Astrocyte (in vitro differentiated cells and primary cell): ENCODE results near the gene KRTAP10-1. TPM values are rescaled to one million over a fixed set of nuclear protein-coding genes. Genes with fewer than 3 reads are reported as not detected.

Experiments
- DNase-seq: peaks from one replicate; pipeline ENCODE4 v3.0.0-alpha.2; 2010; ENCODE audit warnings: low read depth
- FAIRE-seq: peaks from 2 replicates; lab custom pipeline; 2011; peaks lifted over from hg19 to GRCh38; lab: Jason Lieb, UNC
- H2AFZ ChIP-seq: 2 replicates; pipeline ENCODE4 v1.6.0; 2012; ENCODE audit warnings: low read depth, low read length, inconsistent platforms
- H3K27ac ChIP-seq: 2 replicates; pipeline ENCODE4 v1.5.1; 2011; ENCODE audit warnings: low read depth, low read length, inconsistent platforms
- H3K27me3 ChIP-seq: 2 replicates; pipeline ENCODE4 v1.6.0; 2011; ENCODE audit warnings: low read length, inconsistent platforms; ENCODE audit not compliant: insufficient read depth
- H3K36me3 ChIP-seq: 2 replicates; pipeline ENCODE4 v1.5.1; 2011; ENCODE audit warnings: low read length, inconsistent platforms; ENCODE audit not compliant: insufficient read depth
- H3K4me1 ChIP-seq: 2 replicates; pipeline ENCODE4 v1.5.1; 2011; ENCODE audit warnings: low read length, inconsistent platforms; ENCODE audit not compliant: insufficient read depth
- H3K4me2 ChIP-seq: 2 replicates; pipeline ENCODE4 v1.6.0; 2012; ENCODE audit warnings: low read length, inconsistent platforms
- H3K4me3 ChIP-seq: 2 replicates; pipeline ENCODE4 v1.5.1; 2011; ENCODE audit warnings: low read depth, mild to moderate bottlenecking, low read length, inconsistent platforms; ENCODE audit not compliant: insufficient read depth
- H3K79me2 ChIP-seq: 2 replicates; pipeline ENCODE4 v1.6.0; 2012; ENCODE audit warnings: mild to moderate bottlenecking, low read length, inconsistent platforms; ENCODE audit not compliant: insufficient read depth
- H3K9ac ChIP-seq: 2 replicates; pipeline ENCODE4 v1.6.0; 2012; ENCODE audit warnings: mild to moderate bottlenecking, low read length, inconsistent platforms
- H3K9me3 ChIP-seq: 2 replicates; pipeline ENCODE4 v1.5.1; 2012; ENCODE audit warnings: low read depth, mild to moderate bottlenecking, low read length, inconsistent platforms; ENCODE audit not compliant: insufficient read depth
- H4K20me1 ChIP-seq: 2 replicates; pipeline ENCODE4 v1.6.0; 2012; ENCODE audit warnings: low read length, inconsistent platforms; ENCODE audit not compliant: insufficient read depth
- H3K27ac Mint-ChIP-seq: one replicate; pipeline ENCODE4 v1.8.0; 2021; ENCODE audit warnings: mild to moderate bottlenecking, mixed read lengths; ENCODE audit not compliant: unreplicated experiment
- H3K27me3 Mint-ChIP-seq: one replicate; pipeline ENCODE4 v1.8.0; 2021; ENCODE audit warnings: low read depth, mixed read lengths; ENCODE audit not compliant: unreplicated experiment
- H3K36me3 Mint-ChIP-seq: one replicate; pipeline ENCODE4 v1.8.0; 2021; ENCODE audit warnings: low read depth, mixed read lengths; ENCODE audit not compliant: unreplicated experiment
- H3K4me1 Mint-ChIP-seq: one replicate; pipeline ENCODE4 v1.8.0; 2021; ENCODE audit warnings: low read depth, mixed read lengths; ENCODE audit not compliant: unreplicated experiment
- H3K4me3 Mint-ChIP-seq: one replicate; pipeline ENCODE4 v1.8.0; 2021; ENCODE audit warnings: mild to moderate bottlenecking, moderate library complexity, mixed read lengths; ENCODE audit not compliant: unreplicated experiment
- H3K9me3 Mint-ChIP-seq: one replicate; pipeline ENCODE4 v1.8.0; 2021; ENCODE audit warnings: mild to moderate bottlenecking, mixed read lengths; ENCODE audit not compliant: unreplicated experiment
- EZH2 ChIP-seq: IDR thresholded peaks from 2 replicates; pipeline ENCODE4 v1.6.1; 2012; ENCODE audit warnings: mild to moderate bottlenecking, low read length, inconsistent platforms; ENCODE audit not compliant: insufficient read depth
- total RNA-seq: library from RNA; stranded (reverse); gene quantifications from 2 replicates; pipeline ENCODE4 v1.2.1, GENCODE V29; 2021
- TF ChIP-seq, protein P1 (sequence below): IDR thresholded peaks from 2 replicates; pipeline ENCODE4 v1.5.1; 2011; ENCODE audit warnings: low read depth, mild to moderate bottlenecking, inconsistent platforms, low read length, moderate library complexity; ENCODE audit not compliant: insufficient read depth

The KRTAP10-1 gene
- total RNA-seq, 1 donor from 2014 or later = not detected

DNA sequence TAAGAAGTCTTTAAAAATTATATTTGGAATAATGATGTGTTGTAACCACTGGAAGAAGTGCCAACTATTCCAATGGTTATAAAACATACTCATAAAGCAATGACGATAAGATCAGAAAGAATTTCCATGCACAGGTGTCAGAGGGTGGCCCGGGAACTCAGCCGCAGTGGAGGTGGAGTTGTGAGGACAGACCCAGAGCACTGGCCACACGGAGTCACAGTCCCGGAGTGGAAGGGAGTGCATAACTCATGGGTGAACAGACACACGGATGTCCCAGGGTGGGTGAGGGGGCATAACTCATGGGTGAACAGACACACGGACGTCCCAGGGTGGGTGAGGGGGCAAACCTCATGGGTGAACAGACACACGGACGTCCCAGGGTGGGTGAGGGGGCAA, 36.0 kb upstream of the KRTAP10-1 start:
- H3K79me2 ChIP-seq = no peaks in the 10 kb centered on the region
- peaks cover 13% of the 10 kb centered on the region for H3K27me3 Mint-ChIP-seq
- FAIRE-seq = no peak
- H3K27ac Mint-ChIP-seq = no peak overlapping the region
- H3K36me3 ChIP-seq = no peaks in the 10 kb centered on the region
- H3K27ac ChIP-seq = no peak overlapping the region
- DNase-seq = no peak
- no peaks in the 10 kb centered on the region for H4K20me1 ChIP-seq
- no peaks in the 10 kb centered on the region for H3K27me3 ChIP-seq
- no peak overlapping the region for H3K4me3 ChIP-seq
- no peak overlapping the region for H3K9ac ChIP-seq
- H3K4me2 ChIP-seq = no peak overlapping the region
- H3K9me3 Mint-ChIP-seq = peaks cover 23% of the 10 kb centered on the region
- H3K36me3 Mint-ChIP-seq = peaks cover 4% of the 10 kb centered on the region
- TF ChIP-seq, protein P1, sequence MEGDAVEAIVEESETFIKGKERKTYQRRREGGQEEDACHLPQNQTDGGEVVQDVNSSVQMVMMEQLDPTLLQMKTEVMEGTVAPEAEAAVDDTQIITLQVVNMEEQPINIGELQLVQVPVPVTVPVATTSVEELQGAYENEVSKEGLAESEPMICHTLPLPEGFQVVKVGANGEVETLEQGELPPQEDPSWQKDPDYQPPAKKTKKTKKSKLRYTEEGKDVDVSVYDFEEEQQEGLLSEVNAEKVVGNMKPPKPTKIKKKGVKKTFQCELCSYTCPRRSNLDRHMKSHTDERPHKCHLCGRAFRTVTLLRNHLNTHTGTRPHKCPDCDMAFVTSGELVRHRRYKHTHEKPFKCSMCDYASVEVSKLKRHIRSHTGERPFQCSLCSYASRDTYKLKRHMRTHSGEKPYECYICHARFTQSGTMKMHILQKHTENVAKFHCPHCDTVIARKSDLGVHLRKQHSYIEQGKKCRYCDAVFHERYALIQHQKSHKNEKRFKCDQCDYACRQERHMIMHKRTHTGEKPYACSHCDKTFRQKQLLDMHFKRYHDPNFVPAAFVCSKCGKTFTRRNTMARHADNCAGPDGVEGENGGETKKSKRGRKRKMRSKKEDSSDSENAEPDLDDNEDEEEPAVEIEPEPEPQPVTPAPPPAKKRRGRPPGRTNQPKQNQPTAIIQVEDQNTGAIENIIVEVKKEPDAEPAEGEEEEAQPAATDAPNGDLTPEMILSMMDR = no peak
- TF ChIP-seq EZH2 = no peak
- no peak overlapping the region for H2AFZ ChIP-seq
- H3K4me1 ChIP-seq = no peaks in the 10 kb centered on the region
- peaks cover 4% of the 10 kb centered on the region for H3K4me1 Mint-ChIP-seq
- no peak overlapping the region for H3K4me3 Mint-ChIP-seq
- H3K9me3 ChIP-seq = peaks cover 14% of the 10 kb centered on the region

GRCh38 chr21:44575307-44576024, 35.5 kb upstream of the KRTAP10-1 start:
- peaks cover 12% of the 10 kb centered on the region for H3K27me3 Mint-ChIP-seq

More at GRCh38 chr21:44575307-44576024, 35.5 kb upstream of the KRTAP10-1 start:
- DNase-seq (no peak), FAIRE-seq (no peak)
- no peaks in the 10 kb centered on the region for H3K27me3 ChIP-seq
- no peaks in the 10 kb centered on the region for H4K20me1 ChIP-seq
- no peak overlapping the region for H3K27ac ChIP-seq
- H3K4me1 ChIP-seq = no peaks in the 10 kb centered on the region
- Mint-ChIP-seq H3K27ac (no peak overlapping the region), H3K4me3 (no peak overlapping the region), H3K4me1 (peaks cover 4% of the 10 kb centered on the region), H3K36me3 (peaks cover 6% of the 10 kb centered on the region), H3K9me3 (peaks cover 28% of the 10 kb centered on the region)
- H3K9me3 ChIP-seq = peaks cover 14% of the 10 kb centered on the region
- no peak overlapping the region for H3K9ac ChIP-seq
- no peak overlapping the region for H3K4me2 ChIP-seq
- H2AFZ ChIP-seq = no peak overlapping the region
- H3K4me3 ChIP-seq = no peak overlapping the region
- H3K79me2 ChIP-seq = no peaks in the 10 kb centered on the region
- no peaks in the 10 kb centered on the region for H3K36me3 ChIP-seq
- TF ChIP-seq, protein P1 = no peak
- TF ChIP-seq EZH2 = no peak
